Kidney (tissue), 22 donors: Measurements from ENCODE around the gene AJM1. TPM values are rescaled to one million over a fixed set of nuclear protein-coding genes. Genes with fewer than 3 reads are reported as not detected.
"Not testable (repeated sequence)": the region's sequence is repeated elsewhere in the genome, so short reads cannot be mapped to it uniquely, and the experiment has no call there.

Source experiments
- DNase-seq, 5 donors: peaks; one replicate each; pipeline ENCODE4 v3.0.0-alpha.2; 2013 to 2020
- FAIRE-seq: peaks from 2 replicates; lab custom pipeline; 2012; peaks lifted over from hg19 to GRCh38; lab: Jason Lieb, UNC
- H3K27ac ChIP-seq, 2 donors: one replicate each; pipeline ENCODE4 v1.7.0; 2013; ENCODE audit warnings: low read depth in 2 of 2, low read length in 2 of 2, inconsistent platforms in 1 of 2
- H3K27me3 ChIP-seq: one replicate; pipeline ENCODE4 v1.7.1; 2013; ENCODE audit warnings: low read length, inconsistent platforms; ENCODE audit not compliant: control insufficient read depth, insufficient read depth
- H3K36me3 ChIP-seq, 3 donors: one replicate each; pipeline versions ENCODE4 v1.7.0 to v1.7.1; 2013; ENCODE audit warnings: low read length in 3 of 3, control low read depth in 1 of 3, inconsistent platforms in 1 of 3; ENCODE audit not compliant: insufficient read depth in 3 of 3, control insufficient read depth in 2 of 3
- H3K4me1 ChIP-seq, 3 donors: one replicate each; pipeline versions ENCODE4 v1.7.0 to v1.7.1; 2013; ENCODE audit warnings: low read length in 3 of 3, inconsistent platforms in 1 of 3, low read depth in 1 of 3; ENCODE audit not compliant: control insufficient read depth in 2 of 3, insufficient read depth in 2 of 3
- H3K4me3 ChIP-seq, 3 donors: one replicate each; pipeline versions ENCODE4 v1.7.0 to v1.8.1; 2013; ENCODE audit warnings: low read length in 3 of 3, control low read depth in 1 of 3, inconsistent platforms in 1 of 3
- H3K9ac ChIP-seq, 3 donors: one replicate each; pipeline versions ENCODE4 v1.7.0 to v1.7.1; 2013; ENCODE audit warnings: low read length in 3 of 3, control low read depth in 1 of 3, inconsistent platforms in 1 of 3
- H3K9me3 ChIP-seq, 3 donors: one replicate each; pipeline versions ENCODE4 v1.7.0 to v1.7.1; 2013; ENCODE audit warnings: low read length in 3 of 3, control low read depth in 1 of 3, inconsistent platforms in 1 of 3; ENCODE audit not compliant: control insufficient read depth in 2 of 3, insufficient read depth in 1 of 3
- intact Hi-C: fragments of 100-400 bp; cut with DNase I; formaldehyde crosslinking; loops from one replicate; pipeline ENCODE4 v1.11.1; 2022
- long read RNA-seq, 10 donors: library from polyadenylated mRNA in 1 of 10; unstranded in 1 of 10; transcript quantifications; one replicate each; pipeline ENCODE4 v2.0.0 and lab custom pipeline, GENCODE V29; 2021 to 2026
- polyA plus RNA-seq: library from polyadenylated mRNA; stranded (reverse); fragments of 350-450 nt; fragmentation: Illumina TruSeq; extraction: RNeasy Lipid Tissue Mini Kit (QIAGEN cat#74804); gene quantifications from one replicate; pipeline ENCODE4 v1.2.3, GENCODE V29; 2014; ENCODE audit warnings: low read depth, low replicate concordance; ENCODE audit not compliant: insufficient read depth
- total RNA-seq: library from RNA; stranded (reverse); fragmentation: NEBNext Ultra II Directional; extraction: Animal tissue kit (Norgen Biotek cat#: 25700); gene quantifications from one replicate; pipeline ENCODE4 v1.2.1, GENCODE V29; 2021
- TF ChIP-seq, protein P1 (sequence below): IDR thresholded peaks from 3 replicates; pipeline ENCODE4 v1.5.1; 2012; ENCODE audit warnings: mild to moderate bottlenecking, moderate library complexity, borderline replicate concordance; ENCODE audit not compliant: insufficient read depth; ENCODE audit errors: extremely low read depth
- donor health status: control.
- donor health status: control.
- donor health status: control.
- donor health status: control.
- donor health status: control.
- donor health status: DM: yes; HTN: yes; CAD: no.
- donor health status: Normal renal cell carcinoma (clear cell type).

Gene AJM1
- total RNA-seq (5.3 TPM), polyA plus RNA-seq (2.5 TPM)
- long read RNA-seq, donor 1, full-length matches to known transcripts, result 4 of 4 reads
- long read RNA-seq, donor 1, partial matches to known transcripts, result 0 of 4 reads
- long read RNA-seq, donor 1, other reads (novel, unspliced or antisense), result 0 of 4 reads
- long read RNA-seq, donor 2, full-length matches to known transcripts, result 5 of 5 reads
- long read RNA-seq, donor 2, partial matches to known transcripts, result 0 of 5 reads
- long read RNA-seq, donor 2, other reads (novel, unspliced or antisense), result 0 of 5 reads
- long read RNA-seq, donor 3, full-length matches to known transcripts, result 7 of 7 reads
- long read RNA-seq, donor 3, partial matches to known transcripts, result 0 of 7 reads
- long read RNA-seq, donor 3, other reads (novel, unspliced or antisense), result 0 of 7 reads
- long read RNA-seq, donor 4, full-length matches to known transcripts, result 2 of 2 reads
- long read RNA-seq, donor 4, partial matches to known transcripts, result 0 of 2 reads
- long read RNA-seq, donor 4, other reads (novel, unspliced or antisense), result 0 of 2 reads
- long read RNA-seq, donor 5, result 0 reads
- long read RNA-seq, donor 6, full-length matches to known transcripts, result 2 of 2 reads
- long read RNA-seq, donor 6, partial matches to known transcripts, result 0 of 2 reads
- long read RNA-seq, donor 6, other reads (novel, unspliced or antisense), result 0 of 2 reads
- long read RNA-seq, donor 7, full-length matches to known transcripts, result 1 of 1 reads
- long read RNA-seq, donor 7, partial matches to known transcripts, result 0 of 1 reads
- long read RNA-seq, donor 7, other reads (novel, unspliced or antisense), result 0 of 1 reads
- long read RNA-seq, donor 8, full-length matches to known transcripts, result 7 of 7 reads
- long read RNA-seq, donor 8, partial matches to known transcripts, result 0 of 7 reads
- long read RNA-seq, donor 8, other reads (novel, unspliced or antisense), result 0 of 7 reads
- long read RNA-seq, donor 9, full-length matches to known transcripts, result 1 of 1 reads
- long read RNA-seq, donor 9, partial matches to known transcripts, result 0 of 1 reads
- long read RNA-seq, donor 9, other reads (novel, unspliced or antisense), result 0 of 1 reads
- long read RNA-seq, donor 10, full-length matches to known transcripts, result 9 of 9 reads
- long read RNA-seq, donor 10, partial matches to known transcripts, result 0 of 9 reads
- long read RNA-seq, donor 10, other reads (novel, unspliced or antisense), result 0 of 9 reads

DNA sequence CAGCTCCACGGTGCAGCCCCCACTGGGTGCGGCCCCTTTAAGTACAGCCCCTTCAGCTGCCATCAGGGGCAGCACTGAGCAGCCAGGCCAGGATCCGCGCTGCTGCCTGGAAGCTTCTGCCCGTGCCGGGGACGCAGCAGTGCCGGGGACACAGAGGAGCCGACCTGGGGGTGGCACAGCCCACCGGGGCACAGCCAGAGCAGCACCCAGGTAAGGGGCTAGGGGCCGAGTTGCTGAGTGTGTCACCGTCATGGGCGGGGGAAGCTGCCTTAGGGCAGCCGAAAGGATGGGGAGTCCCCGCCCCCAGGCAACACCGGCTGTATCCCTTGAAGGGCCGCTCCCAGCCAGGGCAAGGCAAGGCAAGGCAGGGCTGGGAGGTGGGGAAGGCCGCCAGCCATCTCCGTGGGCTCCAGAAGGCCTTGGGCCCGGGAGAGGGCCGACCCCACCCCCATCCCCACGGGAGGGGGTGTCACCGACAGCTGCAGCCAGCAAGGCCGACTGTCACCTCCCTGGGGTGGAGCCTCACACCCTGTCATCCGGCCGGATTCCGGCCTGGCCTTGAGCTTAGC lies at the start of gene AJM1:
AJM1 (plus strand) TSS at position 99 of the 569 bp plus-strand sequence. CDS start 1,937 bp downstream, outside the sequence.
- not testable (repeated sequence) for H3K36me3 ChIP-seq, H3K27me3 ChIP-seq, H3K9me3 ChIP-seq, FAIRE-seq, H3K9ac ChIP-seq
- peak; percentile 86 to 92 (median 91) for DNase-seq
- Histone ChIP-seq H3K4me3 (peak within 1 kb of the TSS in 2 of 3 donors; percentile 16 to 44), H3K27ac (peak within 1 kb of the TSS in 1 of 2 donors; percentile 51), H3K4me1 (peaks cover 0 to 26% (median 7%) of the 10 kb centered on the region in 3 donors)
- TF ChIP-seq, protein P1, sequence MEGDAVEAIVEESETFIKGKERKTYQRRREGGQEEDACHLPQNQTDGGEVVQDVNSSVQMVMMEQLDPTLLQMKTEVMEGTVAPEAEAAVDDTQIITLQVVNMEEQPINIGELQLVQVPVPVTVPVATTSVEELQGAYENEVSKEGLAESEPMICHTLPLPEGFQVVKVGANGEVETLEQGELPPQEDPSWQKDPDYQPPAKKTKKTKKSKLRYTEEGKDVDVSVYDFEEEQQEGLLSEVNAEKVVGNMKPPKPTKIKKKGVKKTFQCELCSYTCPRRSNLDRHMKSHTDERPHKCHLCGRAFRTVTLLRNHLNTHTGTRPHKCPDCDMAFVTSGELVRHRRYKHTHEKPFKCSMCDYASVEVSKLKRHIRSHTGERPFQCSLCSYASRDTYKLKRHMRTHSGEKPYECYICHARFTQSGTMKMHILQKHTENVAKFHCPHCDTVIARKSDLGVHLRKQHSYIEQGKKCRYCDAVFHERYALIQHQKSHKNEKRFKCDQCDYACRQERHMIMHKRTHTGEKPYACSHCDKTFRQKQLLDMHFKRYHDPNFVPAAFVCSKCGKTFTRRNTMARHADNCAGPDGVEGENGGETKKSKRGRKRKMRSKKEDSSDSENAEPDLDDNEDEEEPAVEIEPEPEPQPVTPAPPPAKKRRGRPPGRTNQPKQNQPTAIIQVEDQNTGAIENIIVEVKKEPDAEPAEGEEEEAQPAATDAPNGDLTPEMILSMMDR, result peak; percentile 88
- intact Hi-C loops, result loop anchor here (10.0 kb wide), 1 partner anchor 102 kb away; the partner anchor contains the start of genes C8G and FBXW5

DNA sequence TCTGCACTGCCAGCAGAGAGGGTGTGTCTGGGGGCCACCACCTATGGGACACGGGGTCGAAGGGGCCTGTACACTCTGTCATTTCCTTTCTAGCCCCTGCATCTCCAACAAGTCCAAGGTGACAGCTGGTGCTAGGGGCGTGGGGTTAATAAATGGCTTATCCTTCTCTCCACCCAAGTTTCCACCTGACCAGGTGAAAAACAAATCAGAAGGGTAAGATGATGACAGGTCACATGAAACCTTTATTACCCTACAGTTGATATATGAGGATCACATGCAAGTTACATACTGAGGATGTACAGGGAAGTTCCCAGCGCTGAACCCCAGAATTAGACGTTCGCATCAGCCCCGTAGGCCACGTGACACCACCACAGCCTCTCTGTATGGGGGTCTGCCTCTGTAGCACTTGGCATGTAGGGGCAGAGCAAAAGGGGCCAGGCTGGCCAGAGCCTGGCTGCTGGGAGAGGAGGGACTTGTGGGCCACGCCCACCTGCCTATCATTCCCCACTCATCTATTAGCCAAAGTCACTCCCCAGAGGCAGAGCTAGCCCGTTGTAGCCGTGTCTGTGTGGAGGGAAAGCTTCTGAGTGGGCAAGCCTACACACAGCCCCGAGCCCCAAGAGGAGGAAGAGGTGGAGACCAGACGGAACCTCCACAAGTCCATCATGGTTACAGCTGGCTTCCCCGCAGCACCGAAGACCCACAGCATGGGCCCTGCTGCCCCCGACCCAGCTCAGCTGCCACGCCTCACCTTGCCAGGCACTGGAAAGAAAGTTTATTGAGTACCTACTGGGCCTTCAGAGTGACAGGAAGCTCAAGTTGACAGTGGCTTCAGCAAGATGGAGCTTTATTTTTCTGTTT lies 49.0 kb upstream of the AJM1 start:
- DNase-seq (peak in 1 of 5 donors; percentile 75), FAIRE-seq (no peak)

More for the DNA sequence above, 49.0 kb upstream of the AJM1 start:
- no peaks in the 10 kb centered on the region for H3K9me3 ChIP-seq
- intact Hi-C loops, result loop anchor here (10.0 kb wide), 1 partner anchor 151 kb away; the partner anchor contains the start of genes C8G and FBXW5
- peaks cover 6 to 20% (median 6%) of the 10 kb centered on the region in 3 donors for H3K4me1 ChIP-seq
- TF ChIP-seq, protein P1, result no peak
- H3K27me3 ChIP-seq, result no peaks in the 10 kb centered on the region
- no peak overlapping the region for H3K9ac ChIP-seq
- H3K36me3 ChIP-seq, result peaks cover 0 to 3% (median 3%) of the 10 kb centered on the region in 3 donors
- H3K27ac ChIP-seq, result no peak overlapping the region
- no peak overlapping the region for H3K4me3 ChIP-seq
